Effector CD4-positive, alpha-beta T cell (primary cell): ENCODE measurements around the gene ZMIZ1.
A peak's percentile ranks its signal among the peaks of the same experiment; 100 is the strongest.

Experiments used
- DNase-seq: peaks from one replicate; pipeline ENCODE4 v3.0.0-alpha.2; 2020
- total RNA-seq: gene quantifications from one replicate; lab custom pipeline; 2026; lab: John Stamatoyannopoulos, UW

Gene ZMIZ1
- 41.7 reads per million, percentile 64 among the genes with 10 or more reads in this experiment for total RNA-seq

GRCh38 chr10:79068562-79069324 lies at the start of gene ZMIZ1:
TSS of gene ZMIZ1 (plus strand) at chr10:79068966. CDS start at chr10:79201633, 132,667 bp downstream.
- DNase-seq, result peak; percentile 72

- no peak for DNase-seq
Observed at GRCh38 chr10:79019441-79020014, 49.2 kb upstream of the ZMIZ1 start.

GRCh38 chr10:79020015-79020491 lies 48.7 kb upstream of the ZMIZ1 start:
- DNase-seq, result no peak

- DNase-seq, result no peak
Observed at GRCh38 chr10:79020605-79021004, 48.2 kb upstream of the ZMIZ1 start.

- DNase-seq, result no peak
Observed at GRCh38 chr10:79021331-79021907, 47.3 kb upstream of the ZMIZ1 start.

- DNase-seq, result no peak
Observed at GRCh38 chr10:79021948-79022499, 46.7 kb upstream of the ZMIZ1 start.

GRCh38 chr10:79022565-79023230 lies 46.1 kb upstream of the ZMIZ1 start:
- no peak for DNase-seq

GRCh38 chr10:79023240-79024162 lies 45.3 kb upstream of the ZMIZ1 start:
- DNase-seq, result no peak

GRCh38 chr10:79024296-79024695 lies 44.5 kb upstream of the ZMIZ1 start:
- no peak for DNase-seq

- no peak for DNase-seq
Observed at GRCh38 chr10:79024720-79025198, 44.0 kb upstream of the ZMIZ1 start.

- no peak for DNase-seq
Observed at GRCh38 chr10:79025199-79025832, 43.5 kb upstream of the ZMIZ1 start.

- DNase-seq, result no peak
Observed at GRCh38 chr10:79026341-79026761, 42.4 kb upstream of the ZMIZ1 start.

- no peak for DNase-seq
Observed at GRCh38 chr10:79026806-79027146, 42.0 kb upstream of the ZMIZ1 start.

GRCh38 chr10:79027147-79028055 lies 41.4 kb upstream of the ZMIZ1 start:
- no peak for DNase-seq

GRCh38 chr10:79028056-79028430 lies 40.7 kb upstream of the ZMIZ1 start:
- DNase-seq, result no peak

- DNase-seq, result no peak
Observed at GRCh38 chr10:79028451-79029010, 40.2 kb upstream of the ZMIZ1 start.

GRCh38 chr10:79029478-79030390 lies 39.0 kb upstream of the ZMIZ1 start:
- DNase-seq, result no peak

GRCh38 chr10:79030705-79031104 lies 38.1 kb upstream of the ZMIZ1 start:
- DNase-seq, result no peak

GRCh38 chr10:79031723-79032122 lies 37.0 kb upstream of the ZMIZ1 start:
- no peak for DNase-seq
